Endothelial cell of umbilical vein (primary cell): ENCODE measurements around the gene LCLAT1. TPM values are rescaled to one million over a fixed set of nuclear protein-coding genes. Genes with fewer than 3 reads are reported as not detected.
A peak's percentile ranks its signal among the peaks of the same experiment; 100 is the strongest.

Experiments
- BruUV-seq: library from RNA; stranded (reverse); fragments of 400-500 nt; replicated peaks from 2 replicates; lab custom pipeline; 2021; lab: Mats Ljungman, UMichigan
- CTCF ChIA-PET: fragments of 300-600, 350-600 bp; sonication (Branson Sonifier 250); formaldehyde crosslinking; loops from one replicate; lab custom pipeline; 2021; ENCODE audit warnings: antibody characterized with exemption, inconsistent platforms; lab: Charles Lee
- POLR2A ChIA-PET: fragments of 300-600, 350-600 bp; sonication (Branson Sonifier 250); formaldehyde crosslinking; loops from one replicate; lab custom pipeline; 2021; ENCODE audit warnings: antibody characterized with exemption, inconsistent platforms; lab: Charles Lee
- DNase-seq: peaks from one replicate; pipeline ENCODE4 v3.0.0-alpha.2; 2011; ENCODE audit warnings: low read depth, low spot score
- FAIRE-seq: peaks from 2 replicates; lab custom pipeline; 2011; peaks lifted over from hg19 to GRCh38; lab: Jason Lieb, UNC
- H2AFZ ChIP-seq: 2 replicates; pipeline ENCODE4 v1.6.0; 2012; ENCODE audit warnings: low read depth, low read length, control low read depth, inconsistent platforms
- H3K27ac ChIP-seq: 2 replicates; pipeline ENCODE4 v1.5.1; 2011; ENCODE audit warnings: low read depth, mild to moderate bottlenecking, control low read depth, low read length, moderate library complexity; ENCODE audit not compliant: insufficient read depth
- H3K27me3 ChIP-seq, 2 experiments: 2 replicates each; pipeline versions ENCODE4 v1.6.0 to v1.6.1; 2011; ENCODE audit warnings: low read length in 2 of 2, mixed read lengths in 1 of 2; ENCODE audit not compliant: control insufficient read depth in 2 of 2, insufficient read depth in 2 of 2
- H3K36me3 ChIP-seq, 2 experiments: 2 replicates in 1 of 2; 3 replicates in 1 of 2; pipeline ENCODE4 v1.5.1; 2011; ENCODE audit warnings: low read length in 2 of 2, mild to moderate bottlenecking in 1 of 2, moderate library complexity in 1 of 2; ENCODE audit not compliant: control insufficient read depth in 2 of 2, insufficient read depth in 2 of 2; ENCODE audit errors: extremely low read depth in 1 of 2
- H3K4me1 ChIP-seq: 3 replicates; pipeline ENCODE4 v1.5.1; 2011; ENCODE audit warnings: mild to moderate bottlenecking, low read length; ENCODE audit not compliant: control insufficient read depth, insufficient read depth; ENCODE audit errors: extremely low read depth
- H3K4me2 ChIP-seq: 2 replicates; pipeline ENCODE4 v1.6.1; 2011; ENCODE audit warnings: low read length, control low read depth, mixed read lengths; ENCODE audit not compliant: insufficient read depth
- H3K4me3 ChIP-seq, 3 experiments: fragments of 200-600 bp in 1 of 3; sonication (generic), shearing (Covaris generic) in 1 of 3; replicated peaks in 1 of 3; 2 replicates each; pipeline ENCODE4 v1.5.1; 2011 to 2016; ENCODE audit warnings: control low read depth in 3 of 3, low read length in 3 of 3, mild to moderate bottlenecking in 2 of 3, inconsistent platforms in 1 of 3, low read depth in 1 of 3, moderate library complexity in 1 of 3; ENCODE audit not compliant: insufficient read depth in 1 of 3
- H3K79me2 ChIP-seq: 2 replicates; pipeline ENCODE4 v1.6.0; 2012; ENCODE audit warnings: low read length, inconsistent platforms; ENCODE audit not compliant: control insufficient read depth, insufficient read depth
- H3K9ac ChIP-seq: replicated peaks from 2 replicates; pipeline ENCODE3; 2011; ENCODE audit warnings: low read length, control low read depth; ENCODE audit not compliant: insufficient read depth; ENCODE audit errors: extremely low read depth
- H3K9me1 ChIP-seq: replicated peaks from 3 replicates; pipeline ENCODE4 v1.6.0; 2011; ENCODE audit warnings: mild to moderate bottlenecking, low read length; ENCODE audit not compliant: control insufficient read depth, insufficient read depth; ENCODE audit errors: extremely low read depth
- H3K9me3 ChIP-seq: replicated peaks from 2 replicates; pipeline ENCODE4 v1.5.1; 2012; ENCODE audit warnings: low read length, inconsistent platforms; ENCODE audit not compliant: control insufficient read depth, insufficient read depth
- H4K20me1 ChIP-seq: replicated peaks from 2 replicates; pipeline ENCODE3; 2011; ENCODE audit warnings: mild to moderate bottlenecking, low read length; ENCODE audit not compliant: control insufficient read depth, insufficient read depth; ENCODE audit errors: extremely low read depth
- CTCF ChIP-seq, 2 donors: IDR thresholded peaks; 1 replicate in 1 of 2; 2 replicates in 1 of 2; pipeline ENCODE4 v1.5.1; 2011; ENCODE audit warnings: low read length in 2 of 2, mild to moderate bottlenecking in 2 of 2, moderate library complexity in 2 of 2, control low read depth in 1 of 2, inconsistent platforms in 1 of 2, low read depth in 1 of 2; ENCODE audit not compliant: insufficient read depth in 1 of 2; ENCODE audit errors: extremely low read depth in 1 of 2
- GATA2 ChIP-seq: IDR thresholded peaks from 2 replicates; pipeline ENCODE4 v1.7.0; 2011; ENCODE audit warnings: low read depth, mild to moderate bottlenecking, moderate library complexity, mixed read lengths, low read length; ENCODE audit not compliant: insufficient read length, insufficient read depth
- JUN ChIP-seq: IDR thresholded peaks from 2 replicates; pipeline ENCODE4 v1.6.1; 2011; ENCODE audit warnings: borderline replicate concordance, low read depth; ENCODE audit not compliant: insufficient read length, insufficient read depth
- MYC ChIP-seq: IDR thresholded peaks from one replicate; pipeline ENCODE4 v1.6.1; 2011; ENCODE audit warnings: mild to moderate bottlenecking, low read depth, low read length
- POLR2A ChIP-seq: IDR thresholded peaks from 2 replicates; pipeline ENCODE4 v1.6.1; 2012; ENCODE audit warnings: low read depth, mild to moderate bottlenecking, control low read depth, low read length
- POLR2AphosphoS5 ChIP-seq: IDR thresholded peaks from 2 replicates; pipeline ENCODE4 v1.6.1; 2012; ENCODE audit warnings: low read depth, mild to moderate bottlenecking, control low read depth, low read length, moderate library complexity; ENCODE audit not compliant: insufficient read depth
- dilution Hi-C: fragments of 300-500 bp; cut with MboI; formaldehyde crosslinking; loops from one replicate; pipeline ENCODE4 v1.15.0; 2019; ENCODE audit warnings: low sequenced_read_pairs; ENCODE audit not compliant: extremely low pct_ligation_motif_present
- intact Hi-C: fragments of 100-400 bp; cut with micrococcal nuclease; formaldehyde crosslinking; loops from one replicate; pipeline ENCODE4 v1.10.0; 2022
- polyA plus RNA-seq, 4 experiments: library from polyadenylated mRNA; depleted of rRNA in 3 of 4; stranded (reverse) in 3 of 4; unstranded in 1 of 4; fragments of >200 nt; gene quantifications; 2 replicates each; pipeline versions ENCODE4 v1.2.1 to v1.2.3, GENCODE V29; 2011 to 2012; ENCODE audit warnings: missing spikeins in 1 of 4
- total RNA-seq: library from RNA; stranded (reverse); gene quantifications from 2 replicates; pipeline ENCODE4 v1.2.3, GENCODE V29; 2021

Gene LCLAT1
- total and polyA plus RNA-seq, 2 donors (not counting 3 experiments of a cell fraction or from before 2014, with no cell fraction given) = 6.1 to 20.8 TPM

- H3K27me3 ChIP-seq = no peaks in the 10 kb centered on the region
- peak overlapping the region; percentile 42 for H3K4me2 ChIP-seq
- no peak overlapping the region for H3K27ac ChIP-seq
- no peaks in the 10 kb centered on the region for H3K9me1 ChIP-seq
- ChIA-PET CTCF (interaction anchor here (2.5 kb wide), 1 partner anchor 11 kb away, joined by 12 read pairs; no protein-coding TSS in a partner anchor), POLR2A (no interaction called here)
- H4K20me1 ChIP-seq = no peaks in the 10 kb centered on the region
- H3K9me3 ChIP-seq = no peaks in the 10 kb centered on the region
- dilution Hi-C loops = no loop called here
- no peak for TF ChIP-seq GATA2
- no peak for TF ChIP-seq POLR2AphosphoS5
- TF ChIP-seq CTCF (IDR thresholded peaks at IDR 0.05; ENCODE audit: extremely low read depth in 1 of 2, insufficient read depth in 1 of 2, low read depth in 1 of 2, low read length in 2 of 2) = no peak
- TF ChIP-seq POLR2A = no peak
- TF ChIP-seq MYC = no peak
- no peak for TF ChIP-seq JUN
- H3K4me3 ChIP-seq = no peak overlapping the region
- H3K4me1 ChIP-seq = peaks cover 13% of the 10 kb centered on the region
- BruUV-seq = no TSS peak
- DNase-seq (no peak), FAIRE-seq (no peak)
- intact Hi-C loops = loop anchor here (5.0 kb wide), 1 partner anchor 301 kb away; the partner anchor contains the start of gene YPEL5
- no peak overlapping the region for H3K9ac ChIP-seq
- H2AFZ ChIP-seq = no peak overlapping the region
- peaks cover 24% of the 10 kb centered on the region for H3K79me2 ChIP-seq
- no peaks in the 10 kb centered on the region for H3K36me3 ChIP-seq
Measured at GRCh38 chr2:30448308-30448707, 1.3 kb downstream of the LCLAT1 start.
